Glutamatergic neuron (in vitro differentiated cells): ENCODE data around the gene MAP3K9. TPM values are rescaled to one million over a fixed set of nuclear protein-coding genes. Genes with fewer than 3 reads are reported as not detected.

ENCODE experiments used
- DNase-seq: peaks from one replicate; pipeline ENCODE4 v3.0.0; 2022
- H3K27ac Mint-ChIP-seq: one replicate; pipeline ENCODE4 v1.8.0; 2020; ENCODE audit warnings: mild to moderate bottlenecking, mixed read lengths, inconsistent platforms; ENCODE audit not compliant: unreplicated experiment
- H3K27me3 Mint-ChIP-seq: one replicate; pipeline ENCODE4 v1.8.0; 2020; ENCODE audit warnings: mild to moderate bottlenecking, moderate library complexity, mixed read lengths, inconsistent platforms; ENCODE audit not compliant: unreplicated experiment
- H3K36me3 Mint-ChIP-seq: one replicate; pipeline ENCODE4 v1.8.0; 2020; ENCODE audit warnings: mild to moderate bottlenecking, mixed read lengths, inconsistent platforms; ENCODE audit not compliant: unreplicated experiment
- H3K4me1 Mint-ChIP-seq: one replicate; pipeline ENCODE4 v1.8.0; 2020; ENCODE audit warnings: mild to moderate bottlenecking, low read depth, mixed read lengths, inconsistent platforms; ENCODE audit not compliant: unreplicated experiment
- H3K4me3 Mint-ChIP-seq: one replicate; pipeline ENCODE4 v1.8.0; 2020; ENCODE audit warnings: mild to moderate bottlenecking, mixed read lengths, inconsistent platforms; ENCODE audit not compliant: unreplicated experiment
- H3K9me3 Mint-ChIP-seq: one replicate; pipeline ENCODE4 v1.8.0; 2020; ENCODE audit warnings: mild to moderate bottlenecking, moderate library complexity, mixed read lengths, inconsistent platforms; ENCODE audit not compliant: unreplicated experiment
- CTCF ChIP-seq: fragments of 200-600 bp; sonication (generic); IDR thresholded peaks from one replicate; pipeline ENCODE4 v1.5.0; 2021; ENCODE audit not compliant: partially characterized antibody, unreplicated experiment
- total RNA-seq: library from RNA; stranded (reverse); fragmentation: NEBNext Ultra II Directional; extraction: Animal tissue kit (Norgen Biotek cat#: 25700); gene quantifications from one replicate; pipeline ENCODE4 v1.2.1, GENCODE V29; 2021; ENCODE audit not compliant: unreplicated experiment

MAP3K9 gene
- total RNA-seq, 1 donor from 2014 or later, result 20.0 TPM

DNA sequence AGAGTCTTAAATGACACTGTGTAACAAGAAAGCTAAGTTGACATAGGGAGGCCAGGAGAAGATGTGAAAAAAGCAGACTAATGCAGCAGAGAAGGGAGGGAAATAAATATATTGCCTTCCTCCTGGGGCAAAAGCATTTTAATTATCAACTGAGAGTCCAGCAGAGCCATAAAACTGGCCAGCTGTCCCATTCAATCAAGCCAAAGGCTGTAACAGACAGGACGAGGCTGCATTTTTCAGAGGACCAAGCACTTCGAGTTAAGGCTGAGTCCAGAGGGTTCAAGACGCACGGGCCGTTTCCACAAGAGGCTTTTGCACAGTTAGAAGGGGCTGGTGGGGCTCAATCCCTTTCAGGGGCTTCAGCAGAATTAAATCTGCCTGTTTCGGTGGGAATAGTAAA is 20.4 kb downstream of the MAP3K9 start:
- no peak for TF ChIP-seq CTCF

GRCh38 chr14:70785556-70785955 is 23.8 kb downstream of the MAP3K9 start:
- Mint-ChIP-seq H3K9me3 (peaks cover 1% of the 10 kb centered on the region), H3K36me3 (peaks cover 5% of the 10 kb centered on the region), H3K27me3 (no peaks in the 10 kb centered on the region), H3K27ac (no peak overlapping the region), H3K4me1 (peaks cover 26% of the 10 kb centered on the region), H3K4me3 (no peak overlapping the region)
- DNase-seq, result no peak
- TF ChIP-seq CTCF, result no peak

More for the DNA sequence above, 20.4 kb downstream of the MAP3K9 start:
- Mint-ChIP-seq H3K27me3 (no peaks in the 10 kb centered on the region), H3K27ac (peak overlapping the region; percentile 1), H3K4me1 (peaks cover 30% of the 10 kb centered on the region), H3K36me3 (no peaks in the 10 kb centered on the region), H3K9me3 (peaks cover 1% of the 10 kb centered on the region), H3K4me3 (no peak overlapping the region)
- no peak for DNase-seq

GRCh38 chr14:70784886-70785285 is 24.4 kb downstream of the MAP3K9 start:
- Mint-ChIP-seq H3K27me3 (no peaks in the 10 kb centered on the region), H3K9me3 (peaks cover 2% of the 10 kb centered on the region), H3K36me3 (peaks cover 5% of the 10 kb centered on the region), H3K4me1 (peaks cover 19% of the 10 kb centered on the region), H3K4me3 (no peak overlapping the region), H3K27ac (no peak overlapping the region)
- TF ChIP-seq CTCF, result no peak
- no peak for DNase-seq

- H3K4me1 Mint-ChIP-seq, result no peaks in the 10 kb centered on the region
- peaks cover 2% of the 10 kb centered on the region for H3K9me3 Mint-ChIP-seq
- no peak for TF ChIP-seq CTCF
- no peak overlapping the region for H3K27ac Mint-ChIP-seq
- no peak overlapping the region for H3K4me3 Mint-ChIP-seq
- DNase-seq, result no peak
- H3K27me3 Mint-ChIP-seq, result no peaks in the 10 kb centered on the region
- H3K36me3 Mint-ChIP-seq, result peaks cover 5% of the 10 kb centered on the region
Measured at GRCh38 chr14:70782361-70782760, 27.0 kb downstream of the MAP3K9 start.

DNA sequence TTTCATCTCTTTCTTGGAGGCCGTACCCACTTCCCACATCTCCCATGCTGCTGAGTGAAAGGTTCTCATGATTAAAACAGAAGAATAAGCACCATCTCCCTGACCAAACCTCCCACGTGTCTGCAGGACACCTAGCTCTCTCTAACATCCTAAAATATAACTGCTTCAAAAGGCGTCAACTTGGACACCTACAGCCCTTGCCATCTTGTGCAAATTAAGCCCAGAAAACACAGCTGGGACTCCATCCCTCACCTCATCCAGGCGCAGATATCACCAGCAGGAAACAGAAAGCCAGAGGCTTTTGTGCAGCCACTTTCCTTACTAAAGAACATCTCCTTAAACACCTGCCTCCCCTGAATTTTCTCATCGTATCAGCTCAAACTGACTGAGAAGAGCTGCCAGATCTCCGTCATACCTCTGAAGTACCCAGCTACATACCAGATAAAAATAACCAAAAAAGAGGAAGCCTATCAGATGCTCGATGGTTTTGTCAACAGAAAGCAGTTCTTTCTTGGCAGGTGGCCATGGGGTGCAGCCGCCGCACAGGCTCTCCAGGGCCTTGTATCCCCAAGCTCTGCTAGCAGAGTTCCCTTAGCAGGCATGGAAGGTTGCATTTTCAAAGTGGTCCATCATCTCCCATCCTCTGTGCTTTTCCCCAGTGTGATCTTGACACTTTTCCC is 28.8 kb downstream of the MAP3K9 start:
- no peak for DNase-seq
- Mint-ChIP-seq H3K27ac (no peak overlapping the region), H3K4me1 (no peaks in the 10 kb centered on the region), H3K36me3 (peaks cover 5% of the 10 kb centered on the region), H3K4me3 (no peak overlapping the region), H3K27me3 (no peaks in the 10 kb centered on the region), H3K9me3 (peaks cover 2% of the 10 kb centered on the region)
- no peak for TF ChIP-seq CTCF
